Measurements from ENCODE around the gene GRIP2. TPM values are rescaled to one million over a fixed set of nuclear protein-coding genes. Genes with fewer than 3 reads are reported as not detected.

The GRIP2 gene
- total RNA-seq, 2 experiments from 2014 or later, result not detected

DNA sequence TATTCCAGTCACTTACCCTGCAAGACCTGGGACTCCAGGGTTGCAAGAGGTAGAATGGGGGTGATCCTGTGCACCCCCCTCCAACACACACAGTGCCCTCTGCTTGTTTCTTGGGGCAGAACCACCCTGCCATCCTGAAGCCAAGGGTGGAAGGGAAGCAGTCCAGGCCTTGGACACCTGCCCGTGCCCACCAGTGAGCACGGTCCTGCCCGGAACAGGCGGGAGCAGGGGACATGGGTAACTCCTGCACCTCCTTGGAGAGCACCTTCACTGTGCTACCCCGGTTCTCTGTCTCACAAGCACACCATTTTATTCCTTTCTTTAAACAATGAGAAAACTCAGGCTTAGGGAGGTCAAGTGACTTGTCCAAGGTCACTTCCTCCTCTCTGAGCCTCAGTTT, 80.8 kb downstream of the GRIP2 start:
- Histone ChIP-seq H3K27ac (ENCODE audit: low read depth in 1 of 2, low read length in 2 of 2) (no peak overlapping the region), H3K36me3 (ENCODE audit: insufficient read depth, low read length) (peaks cover 70% of the 10 kb centered on the region), H3K27me3 (ENCODE audit: control insufficient read depth in 1 of 2, insufficient read depth in 2 of 2, low read length in 2 of 2) (no peaks in the 10 kb centered on the region), H3K4me3 (ENCODE audit: low read length) (no peak overlapping the region), H3K9me3 (ENCODE audit: control insufficient read depth in 1 of 2, insufficient read depth in 1 of 2, low read length in 2 of 2) (no peaks in the 10 kb centered on the region), H3K4me1 (ENCODE audit: insufficient read depth, low read length) (no peaks in the 10 kb centered on the region)
- ATAC-seq (ENCODE audit: poor library complexity), result no peak
- no peak for TF ChIP-seq CTCF (IDR thresholded peaks at IDR 0.05)
- Mint-ChIP-seq H3K27ac (no peak overlapping the region), H3K9me3 (no peaks in the 10 kb centered on the region), H3K4me1 (ENCODE audit: low read depth) (no peaks in the 10 kb centered on the region), H3K27me3 (no peaks in the 10 kb centered on the region), H3K36me3 (ENCODE audit: low read depth) (peaks cover 51% of the 10 kb centered on the region), H3K4me3 (no peak overlapping the region)
- intact Hi-C loops (cut with DNase I, micrococcal nuclease), result loop anchor here in 1 of 2 experiments (2.0 kb wide), 1 partner anchor 25 kb away; no protein-coding TSS in a partner anchor
- ChIA-PET CTCF (interaction anchor here (1.1 to 1.4 kb wide), 2 partner anchors 9 to 57 kb away, joined by 3 to 9 read pairs; partner anchors contain the start of gene SLC6A6), POLR2A (interaction anchor here (0.9 kb wide), 1 partner anchor 35 kb away, joined by 3 read pairs; no protein-coding TSS in a partner anchor)
- no peak for DNase-seq

DNA sequence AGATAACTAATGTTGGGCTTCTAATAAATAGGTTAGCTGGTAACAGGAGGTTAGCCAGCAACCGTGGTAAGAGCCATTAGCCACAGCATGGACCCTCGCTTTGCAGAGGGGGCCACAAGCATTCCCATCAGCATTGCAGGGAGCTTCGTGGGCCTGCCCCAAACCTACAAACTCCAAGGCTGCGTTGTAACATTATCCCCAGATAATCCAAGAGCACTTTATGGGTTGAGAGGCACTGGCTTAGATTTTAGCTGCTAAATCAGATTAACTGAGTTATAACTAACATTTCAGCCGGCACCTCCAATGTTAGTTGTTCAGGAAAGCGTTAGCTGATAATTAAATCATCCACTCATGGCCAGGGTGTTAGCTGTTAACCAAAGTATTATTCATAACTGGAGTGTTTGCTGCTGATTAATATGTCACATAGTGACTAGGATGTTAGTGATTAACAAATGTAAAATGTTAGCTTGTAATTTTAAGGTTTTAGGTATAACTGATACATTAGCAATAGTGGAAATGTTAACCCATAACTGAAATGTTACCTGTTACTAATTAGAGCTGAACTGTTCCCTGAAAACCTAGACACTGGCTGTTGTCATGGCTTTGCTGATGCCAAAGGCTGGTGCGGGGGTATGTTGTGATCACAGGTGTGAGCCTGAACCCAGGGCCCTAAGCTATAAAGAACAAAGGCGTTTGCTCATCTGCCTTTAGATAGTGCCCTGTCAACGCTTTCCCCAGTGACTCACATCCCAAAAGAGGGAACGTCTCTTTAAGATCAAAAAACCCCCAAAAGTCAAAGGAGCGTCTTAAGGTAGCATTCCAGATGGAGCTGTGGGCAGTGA, 81.5 kb downstream of the GRIP2 start:
- no peak overlapping the region for H3K27ac Mint-ChIP-seq
- peak overlapping the region in 1 of 2 donors; percentile 4 for H3K27ac ChIP-seq (ENCODE audit: low read depth in 1 of 2, low read length in 2 of 2)
- H3K9me3 ChIP-seq (ENCODE audit: control insufficient read depth in 1 of 2, insufficient read depth in 1 of 2, low read length in 2 of 2), result no peaks in the 10 kb centered on the region
- H3K4me1 Mint-ChIP-seq (ENCODE audit: low read depth), result no peaks in the 10 kb centered on the region
- ChIA-PET CTCF (interaction anchor here (1.1 to 1.4 kb wide), 2 partner anchors 10 to 57 kb away, joined by 3 to 9 read pairs; partner anchors contain the start of gene SLC6A6), POLR2A (interaction anchor here (0.9 to 1.0 kb wide), 2 partner anchors 22 to 26 kb away, joined by 3 to 5 read pairs; no protein-coding TSS in a partner anchor)
- TF ChIP-seq CTCF (IDR thresholded peaks at IDR 0.05), result no peak
- H3K4me1 ChIP-seq (ENCODE audit: insufficient read depth, low read length), result no peaks in the 10 kb centered on the region
- DNase-seq (no peak), ATAC-seq (ENCODE audit: poor library complexity) (no peak)
- intact Hi-C loops (cut with DNase I, micrococcal nuclease), result loop anchor here in 1 of 2 experiments (2.0 kb wide), 1 partner anchor 24 kb away; no protein-coding TSS in a partner anchor
- peaks cover 57% of the 10 kb centered on the region for H3K36me3 Mint-ChIP-seq (ENCODE audit: low read depth)
- H3K4me3 Mint-ChIP-seq, result no peak overlapping the region
- no peaks in the 10 kb centered on the region for H3K9me3 Mint-ChIP-seq
- H3K27me3 Mint-ChIP-seq, result no peaks in the 10 kb centered on the region
- H3K4me3 ChIP-seq (ENCODE audit: low read length), result no peak overlapping the region
- H3K36me3 ChIP-seq (ENCODE audit: insufficient read depth, low read length), result peaks cover 65% of the 10 kb centered on the region
- H3K27me3 ChIP-seq (ENCODE audit: control insufficient read depth in 1 of 2, insufficient read depth in 2 of 2, low read length in 2 of 2), result no peaks in the 10 kb centered on the region

GRCh38 chr3:14457999-14458398, 82.1 kb downstream of the GRIP2 start:
- H3K27ac ChIP-seq (ENCODE audit: low read depth in 1 of 2, low read length in 2 of 2), result peak overlapping the region in 1 of 2 donors; percentile 4
- ChIA-PET POLR2A (interaction anchor here (0.9 to 1.0 kb wide), 2 partner anchors 22 to 26 kb away, joined by 3 to 5 read pairs; no protein-coding TSS in a partner anchor), CTCF (interaction anchor here (1.1 to 1.4 kb wide), 2 partner anchors 10 to 56 kb away, joined by 3 to 9 read pairs; partner anchors contain the start of gene SLC6A6)
- peaks cover 67% of the 10 kb centered on the region for H3K36me3 ChIP-seq (ENCODE audit: insufficient read depth, low read length)
- no peaks in the 10 kb centered on the region for H3K27me3 ChIP-seq (ENCODE audit: control insufficient read depth in 1 of 2, insufficient read depth in 2 of 2, low read length in 2 of 2)
- Mint-ChIP-seq H3K9me3 (no peaks in the 10 kb centered on the region), H3K27me3 (no peaks in the 10 kb centered on the region), H3K4me1 (ENCODE audit: low read depth) (no peaks in the 10 kb centered on the region), H3K27ac (no peak overlapping the region), H3K4me3 (no peak overlapping the region), H3K36me3 (ENCODE audit: low read depth) (peaks cover 60% of the 10 kb centered on the region)
- no peak overlapping the region for H3K4me3 ChIP-seq (ENCODE audit: low read length)
- no peaks in the 10 kb centered on the region for H3K9me3 ChIP-seq (ENCODE audit: control insufficient read depth in 1 of 2, insufficient read depth in 1 of 2, low read length in 2 of 2)
- ATAC-seq (ENCODE audit: poor library complexity) (no peak), DNase-seq (no peak)
- intact Hi-C loops (cut with DNase I, micrococcal nuclease), result loop anchor here in 1 of 2 experiments (2.0 kb wide), 1 partner anchor 23 kb away; no protein-coding TSS in a partner anchor
- H3K4me1 ChIP-seq (ENCODE audit: insufficient read depth, low read length), result no peaks in the 10 kb centered on the region
- TF ChIP-seq CTCF (IDR thresholded peaks at IDR 0.05), result no peak
